GM23338 (cell line): Measurements from ENCODE around the gene SNX10. TPM values are rescaled to one million over a fixed set of nuclear protein-coding genes. Genes with fewer than 3 reads are reported as not detected.

Experiments used
- ATAC-seq: fragments of 200-7000 bp; cut with Tn5 transposase; 3 replicates; pipeline ENCODE4 v1.9.1; 2020
- DNase-seq: peaks from one replicate; pipeline ENCODE4 v3.0.0-alpha.2; 2015; ENCODE audit warnings: low spot score
- H2AFZ ChIP-seq: fragments of 200-600 bp; sonication (generic); 2 replicates; pipeline ENCODE4 v1.8.0; 2016; ENCODE audit warnings: antibody characterized with exemption, mild to moderate bottlenecking, moderate library complexity
- H3F3A ChIP-seq: fragments of 200-600 bp; sonication (generic); replicated peaks from 2 replicates; pipeline ENCODE4 v1.8.0; 2017; ENCODE audit warnings: antibody characterized with exemption, mixed run types, low read depth
- H3K27ac ChIP-seq: fragments of 200-600 bp; sonication (generic); 2 replicates; pipeline ENCODE4 v1.6.1; 2016; ENCODE audit warnings: low read depth
- H3K27me3 ChIP-seq: fragments of 200-600 bp; sonication (generic); 2 replicates; pipeline ENCODE4 v1.8.0; 2016; ENCODE audit warnings: mild to moderate bottlenecking, mixed run types, moderate library complexity; ENCODE audit not compliant: insufficient read depth
- H3K36me3 ChIP-seq: fragments of 200-600 bp; sonication (generic); 2 replicates; pipeline ENCODE4 v1.8.0; 2016; ENCODE audit warnings: mild to moderate bottlenecking; ENCODE audit not compliant: insufficient read depth
- H3K4me1 ChIP-seq: fragments of 200-600 bp; sonication (generic); 2 replicates; pipeline ENCODE4 v1.8.0; 2016; ENCODE audit warnings: mild to moderate bottlenecking, moderate library complexity; ENCODE audit not compliant: insufficient read depth
- H3K4me2 ChIP-seq: fragments of 200-600 bp; sonication (generic); 2 replicates; pipeline ENCODE4 v1.7.1; 2017; ENCODE audit warnings: mixed run types
- H3K4me3 ChIP-seq: fragments of 200-600 bp; sonication (generic); 2 replicates; pipeline ENCODE4 v1.6.1; 2016; ENCODE audit warnings: mixed run types
- H3K79me2 ChIP-seq: fragments of 200-600 bp; sonication (generic); replicated peaks from 2 replicates; pipeline ENCODE4 v1.8.0; 2017; ENCODE audit warnings: mild to moderate bottlenecking; ENCODE audit not compliant: insufficient read depth
- H3K9me2 ChIP-seq: fragments of 200-600 bp; sonication (generic); 2 replicates; pipeline ENCODE4 v1.8.0; 2017; ENCODE audit not compliant: insufficient read depth
- H4K20me1 ChIP-seq: fragments of 200-600 bp; sonication (generic); replicated peaks from 2 replicates; pipeline ENCODE4 v1.8.0; 2017; ENCODE audit warnings: mild to moderate bottlenecking; ENCODE audit not compliant: insufficient read depth
- H3K27ac Mint-ChIP-seq: 2 replicates; pipeline ENCODE4 v1.8.0; 2020; ENCODE audit warnings: inconsistent platforms, mild to moderate bottlenecking, moderate library complexity, mixed read lengths
- H3K27me3 Mint-ChIP-seq: 3 replicates; pipeline ENCODE4 v1.8.0; 2022; ENCODE audit warnings: low read depth, mild to moderate bottlenecking, moderate library complexity, mixed read lengths, inconsistent platforms; ENCODE audit not compliant: insufficient read depth, poor library complexity
- H3K36me3 Mint-ChIP-seq: 3 replicates; pipeline ENCODE4 v1.8.0; 2021; ENCODE audit warnings: low read depth, mild to moderate bottlenecking, inconsistent platforms, moderate library complexity, mixed read lengths
- H3K4me1 Mint-ChIP-seq: 3 replicates; pipeline ENCODE4 v1.8.0; 2020; ENCODE audit warnings: mild to moderate bottlenecking, inconsistent platforms, mixed read lengths
- H3K4me3 Mint-ChIP-seq: 3 replicates; pipeline ENCODE4 v1.8.0; 2021; ENCODE audit warnings: moderate library complexity, mild to moderate bottlenecking, inconsistent platforms, mixed read lengths
- H3K9me3 Mint-ChIP-seq: 3 replicates; pipeline ENCODE4 v1.8.0; 2020; ENCODE audit warnings: moderate library complexity, mild to moderate bottlenecking, inconsistent platforms, mixed read lengths
- CREB1 ChIP-seq: fragments of 250-450 bp; sonication (Bioruptor Pico); IDR thresholded peaks from 2 replicates; pipeline ENCODE4 v1.5.0; 2020; ENCODE audit warnings: low read depth, mild to moderate bottlenecking, moderate library complexity
- CTCF ChIP-seq, 2 experiments: fragments of 200-600 bp in 1 of 2; sonication (generic) in 1 of 2; conservative IDR thresholded peaks; 2 replicates each; pipeline versions ENCODE4 v1.5.1 to v1.6.1; 2016 to 2017; ENCODE audit warnings: antibody characterized with exemption in 2 of 2, low read depth in 2 of 2, mild to moderate bottlenecking in 2 of 2, moderate library complexity in 1 of 2
- ETS1 ChIP-seq: IDR thresholded peaks from 2 replicates; pipeline ENCODE4 v1.6.1; 2016; ENCODE audit warnings: antibody characterized with exemption
- EZH2 ChIP-seq: fragments of 200-600 bp; sonication (generic); IDR thresholded peaks from one replicate; pipeline ENCODE4 v1.8.0; 2017; ENCODE audit warnings: antibody characterized with exemption, mild to moderate bottlenecking, low read depth; ENCODE audit not compliant: unreplicated experiment
- EZH2phosphoT487 ChIP-seq: fragments of 200-600 bp; sonication (generic); IDR thresholded peaks from one replicate; pipeline ENCODE4 v1.8.1; 2018; ENCODE audit warnings: antibody characterized with exemption; ENCODE audit not compliant: unreplicated experiment
- JUNB ChIP-seq: IDR thresholded peaks from one replicate; pipeline ENCODE4 v1.6.1; 2016; ENCODE audit warnings: antibody characterized with exemption; ENCODE audit not compliant: unreplicated experiment
- NANOG ChIP-seq: IDR thresholded peaks from 2 replicates; pipeline ENCODE4 v1.6.1; 2016; ENCODE audit warnings: antibody characterized with exemption, borderline replicate concordance
- POLR2AphosphoS5 ChIP-seq: IDR thresholded peaks from 2 replicates; pipeline ENCODE4 v1.6.1; 2016; ENCODE audit warnings: antibody characterized with exemption, low read depth
- REST ChIP-seq: IDR thresholded peaks from one replicate; pipeline ENCODE4 v1.6.1; 2018; ENCODE audit warnings: antibody characterized with exemption; ENCODE audit not compliant: unreplicated experiment
- STAT1 ChIP-seq: IDR thresholded peaks from one replicate; pipeline ENCODE4 v1.6.1; 2016; ENCODE audit warnings: antibody characterized with exemption; ENCODE audit not compliant: unreplicated experiment
- ZNF114 ChIP-seq: fragments of 250-450 bp; sonication (Bioruptor Pico); IDR thresholded peaks from 2 replicates; pipeline ENCODE4 v1.5.0; 2020; ENCODE audit warnings: mild to moderate bottlenecking, moderate library complexity
- ZNF331 ChIP-seq: fragments of 250-450 bp; sonication (Bioruptor Pico); IDR thresholded peaks from 2 replicates; pipeline ENCODE4 v1.5.0; 2020; ENCODE audit warnings: low read depth, mild to moderate bottlenecking, moderate library complexity
- ZNF462 ChIP-seq: fragments of 250-450 bp; sonication (Bioruptor Pico); IDR thresholded peaks from 2 replicates; pipeline ENCODE4 v1.5.0; 2020; ENCODE audit warnings: mild to moderate bottlenecking, moderate library complexity
- polyA plus RNA-seq: library from polyadenylated mRNA; unstranded; fragments of >200 nt; fragmentation: Nextera tagmentation; extraction: Ambion mirVana; gene quantifications from 2 replicates; pipeline ENCODE4 v1.2.1, GENCODE V29; 2016
- total RNA-seq: library from RNA; depleted of rRNA; stranded (reverse); fragments of >200 nt; shearing (Covaris generic); gene quantifications from 2 replicates; pipeline ENCODE4 v1.2.3, GENCODE V29; 2014

SNX10 gene
- total and polyA plus RNA-seq, 2 experiments from 2014 or later = 15.8 to 17.8 TPM

DNA sequence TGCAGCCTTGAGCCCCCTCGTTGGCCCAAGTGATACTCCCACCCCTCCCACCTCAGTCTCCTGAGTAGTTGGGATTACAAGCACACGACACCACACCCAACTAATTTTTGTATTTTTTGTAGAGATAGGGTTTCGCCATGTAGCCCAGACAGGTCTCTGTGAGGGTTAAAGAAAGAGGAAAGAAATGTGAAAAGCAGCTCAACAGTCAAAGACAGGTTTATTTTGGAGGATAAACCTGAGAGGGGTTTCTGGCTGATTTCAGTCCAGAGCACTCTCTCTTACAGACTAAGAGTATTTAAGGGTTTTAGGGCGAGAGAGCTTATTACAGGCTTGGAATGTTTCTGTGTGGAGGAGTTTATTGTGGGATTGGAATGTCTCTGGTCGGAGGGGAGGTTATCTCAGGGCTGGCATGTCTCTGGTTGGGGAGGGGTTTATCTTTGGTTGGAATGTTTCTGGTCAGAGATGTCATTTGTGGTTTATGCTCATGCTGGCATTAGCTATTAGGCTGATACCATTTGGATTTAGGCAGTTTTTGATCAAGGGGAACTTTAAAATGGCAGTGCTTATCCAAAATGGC is 26.1 kb upstream of the SNX10 start:
- no peak overlapping the region for H2AFZ ChIP-seq
- DNase-seq (no peak), ATAC-seq (no peak)
- no peaks in the 10 kb centered on the region for H3K9me2 ChIP-seq
- no peaks in the 10 kb centered on the region for H3K79me2 ChIP-seq
- Mint-ChIP-seq H3K9me3 (peaks cover 52% of the 10 kb centered on the region), H3K27ac (no peak overlapping the region), H3K27me3 (peaks cover 5% of the 10 kb centered on the region), H3K36me3 (peaks cover 30% of the 10 kb centered on the region), H3K4me1 (peaks cover 4% of the 10 kb centered on the region; the same call in 1 of the 3 replicates), H3K4me3 (no peak overlapping the region)
- H4K20me1 ChIP-seq = no peaks in the 10 kb centered on the region
- no peaks in the 10 kb centered on the region for H3F3A ChIP-seq
- H3K27ac ChIP-seq = no peak overlapping the region
- TF ChIP-seq CREB1 (CRISPR knock-in tag) (no peak), STAT1 (no peak), CTCF (conservative IDR thresholded peaks at IDR 0.05; ENCODE audit: low read depth in 2 of 2) (no peak), ZNF331 (CRISPR knock-in tag) (no peak), ZNF114 (CRISPR knock-in tag) (no peak), EZH2 (no peak), ZNF462 (no peak), NANOG (no peak), REST (no peak), POLR2AphosphoS5 (no peak), ETS1 (no peak), EZH2phosphoT487 (no peak), JUNB (no peak)
- H3K4me3 ChIP-seq = no peak overlapping the region
- peaks cover 3% of the 10 kb centered on the region; the same call in 1 of the 2 replicates for H3K4me1 ChIP-seq
- no peaks in the 10 kb centered on the region for H3K36me3 ChIP-seq
- no peak overlapping the region for H3K4me2 ChIP-seq
- H3K27me3 ChIP-seq = no peaks in the 10 kb centered on the region
